Fibroblast of skin of abdomen (primary cell): ENCODE data around the gene SLC25A48.

Source experiments
- DNase-seq: peaks from one replicate; pipeline ENCODE4 v3.0.0-alpha.2; 2013

SLC25A48 gene

GRCh38 chr5:135930029-135930948 lies 95.8 kb downstream of the SLC25A48 start:
- DNase-seq, result no peak

- DNase-seq, result no peak
Measured at GRCh38 chr5:135930949-135931295, 96.5 kb downstream of the SLC25A48 start.

- DNase-seq, result peak; percentile 35
Measured at GRCh38 chr5:135934939-135935338, 100.5 kb downstream of the SLC25A48 start.

GRCh38 chr5:135937245-135937911 lies 102.9 kb downstream of the SLC25A48 start:
- DNase-seq, result no peak
